ENCODE results near the gene SERPINA4.

Gene SERPINA4

GRCh38 chr14:94558842-94559241 lies 2.4 kb upstream of the SERPINA4 start:
- Histone ChIP-seq H2BK15ac (ENCODE audit: low read depth, poor library complexity, severe bottlenecking) (no peak overlapping the region), H3K4me3 (ENCODE audit: insufficient read depth in 1 of 2, low read depth in 1 of 2, low read length in 2 of 2) (no peak overlapping the region), H3K23ac (ENCODE audit: low read length in 2 of 2) (no peak overlapping the region), H3K4ac (ENCODE audit: low read depth in 1 of 2, low read length in 2 of 2) (no peak overlapping the region), H2AFZ (ENCODE audit: low read depth, low read length) (no peak overlapping the region), H2AK5ac (ENCODE audit: low read length, severe bottlenecking) (no peak overlapping the region), H3K9ac (ENCODE audit: low read length) (no peak overlapping the region), H2BK12ac (ENCODE audit: low read length in 2 of 2) (no peak overlapping the region), H3K79me1 (replicated peaks; ENCODE audit: low read length, poor library complexity, severe bottlenecking) (no peaks in the 10 kb centered on the region), H2BK5ac (ENCODE audit: low read depth, low read length, poor library complexity, severe bottlenecking) (no peak overlapping the region), H4K8ac (ENCODE audit: low read length) (no peak overlapping the region), H3K27me3 (ENCODE audit: control insufficient read depth in 1 of 2, insufficient read depth in 1 of 2, low read length in 2 of 2) (peaks cover 0 to 20% of the 10 kb centered on the region in 2 experiments), H3K36me3 (ENCODE audit: control insufficient read depth in 1 of 2, insufficient read depth in 2 of 2, low read depth in 1 of 2, low read length in 2 of 2) (no peaks in the 10 kb centered on the region), H3K4me2 (ENCODE audit: low read length, poor library complexity, severe bottlenecking) (no peak overlapping the region), H4K91ac (ENCODE audit: low read length) (no peak overlapping the region), H3K4me1 (ENCODE audit: control insufficient read depth, insufficient read depth, low read depth, low read length) (no peaks in the 10 kb centered on the region), H3K14ac (ENCODE audit: low read length in 2 of 2) (no peak overlapping the region), H3K9me3 (ENCODE audit: control insufficient read depth, low read length) (peaks cover 12% of the 10 kb centered on the region), H2BK120ac (ENCODE audit: low read depth, low read length) (no peak overlapping the region), H3K18ac (ENCODE audit: low read depth in 1 of 2, low read length in 2 of 2) (no peak overlapping the region), H3K27ac (ENCODE audit: low read length, poor library complexity, severe bottlenecking) (no peak overlapping the region)
- WGBS: 44% methylated on average over 2 of the region's 2 CpGs
- DNase-seq: no peak

- no peak overlapping the region for H3K4me2 ChIP-seq (ENCODE audit: low read length, poor library complexity, severe bottlenecking)
- H3K79me1 ChIP-seq (replicated peaks; ENCODE audit: low read length, poor library complexity, severe bottlenecking): no peaks in the 10 kb centered on the region
- no peak overlapping the region for H3K4ac ChIP-seq (ENCODE audit: low read depth in 1 of 2, low read length in 2 of 2)
- no peak overlapping the region for H3K4me3 ChIP-seq (ENCODE audit: insufficient read depth in 1 of 2, low read depth in 1 of 2, low read length in 2 of 2)
- no peak overlapping the region for H3K23ac ChIP-seq (ENCODE audit: low read length in 2 of 2)
- H3K9ac ChIP-seq (ENCODE audit: low read length): no peak overlapping the region
- H3K9me3 ChIP-seq (ENCODE audit: control insufficient read depth, low read length): peaks cover 7% of the 10 kb centered on the region
- H3K4me1 ChIP-seq (ENCODE audit: control insufficient read depth, insufficient read depth, low read depth, low read length): no peaks in the 10 kb centered on the region
- H3K18ac ChIP-seq (ENCODE audit: low read depth in 1 of 2, low read length in 2 of 2): no peak overlapping the region
- H3K14ac ChIP-seq (ENCODE audit: low read length in 2 of 2): no peak overlapping the region
- no peak overlapping the region for H3K27ac ChIP-seq (ENCODE audit: low read length, poor library complexity, severe bottlenecking)
- H2BK15ac ChIP-seq (ENCODE audit: low read depth, poor library complexity, severe bottlenecking): no peak overlapping the region
- H2BK5ac ChIP-seq (ENCODE audit: low read depth, low read length, poor library complexity, severe bottlenecking): no peak overlapping the region
- no peak overlapping the region for H2BK120ac ChIP-seq (ENCODE audit: low read depth, low read length)
- no peak overlapping the region for H2BK12ac ChIP-seq (ENCODE audit: low read length in 2 of 2)
- DNase-seq: no peak
- no peak overlapping the region for H2AFZ ChIP-seq (ENCODE audit: low read depth, low read length)
- no peaks in the 10 kb centered on the region for H3K36me3 ChIP-seq (ENCODE audit: control insufficient read depth in 1 of 2, insufficient read depth in 2 of 2, low read depth in 1 of 2, low read length in 2 of 2)
- H4K8ac ChIP-seq (ENCODE audit: low read length): no peak overlapping the region
- H3K27me3 ChIP-seq (ENCODE audit: control insufficient read depth in 1 of 2, insufficient read depth in 1 of 2, low read length in 2 of 2): peaks cover 0 to 20% of the 10 kb centered on the region in 2 experiments
- no peak overlapping the region for H4K91ac ChIP-seq (ENCODE audit: low read length)
- WGBS: 86% methylated on average over 9 of the region's 9 CpGs
- H2AK5ac ChIP-seq (ENCODE audit: low read length, severe bottlenecking): no peak overlapping the region
Observed at GRCh38 chr14:94559638-94560290, 1.5 kb upstream of the SERPINA4 start.

GRCh38 chr14:94560291-94560665 lies 964 bp upstream of the SERPINA4 start:
- H3K4ac ChIP-seq (ENCODE audit: low read depth in 1 of 2, low read length in 2 of 2): no peak overlapping the region
- no peak overlapping the region for H4K8ac ChIP-seq (ENCODE audit: low read length)

GRCh38 chr14:94561656-94562010 lies 391 bp downstream of the SERPINA4 start:
- Histone ChIP-seq H3K23ac (ENCODE audit: low read length in 2 of 2) (no peak overlapping the region), H2AFZ (ENCODE audit: low read depth, low read length) (no peak overlapping the region), H4K8ac (ENCODE audit: low read length) (no peak overlapping the region), H3K18ac (ENCODE audit: low read depth in 1 of 2, low read length in 2 of 2) (no peak overlapping the region), H3K14ac (ENCODE audit: low read length in 2 of 2) (no peak overlapping the region), H2BK120ac (ENCODE audit: low read depth, low read length) (no peak overlapping the region), H3K9ac (ENCODE audit: low read length) (no peak overlapping the region), H3K4me2 (ENCODE audit: low read length, poor library complexity, severe bottlenecking) (no peak overlapping the region), H3K79me1 (replicated peaks; ENCODE audit: low read length, poor library complexity, severe bottlenecking) (no peaks in the 10 kb centered on the region), H3K4me3 (ENCODE audit: insufficient read depth in 1 of 2, low read depth in 1 of 2, low read length in 2 of 2) (no peak overlapping the region), H2BK12ac (ENCODE audit: low read length in 2 of 2) (no peak overlapping the region), H3K27ac (ENCODE audit: low read length, poor library complexity, severe bottlenecking) (no peak overlapping the region), H2AK5ac (ENCODE audit: low read length, severe bottlenecking) (no peak overlapping the region), H2BK15ac (ENCODE audit: low read depth, poor library complexity, severe bottlenecking) (no peak overlapping the region), H3K27me3 (ENCODE audit: control insufficient read depth in 1 of 2, insufficient read depth in 1 of 2, low read length in 2 of 2) (peaks cover 0 to 20% of the 10 kb centered on the region in 2 experiments), H3K4ac (ENCODE audit: low read depth in 1 of 2, low read length in 2 of 2) (no peak overlapping the region), H4K91ac (ENCODE audit: low read length) (no peak overlapping the region), H2BK5ac (ENCODE audit: low read depth, low read length, poor library complexity, severe bottlenecking) (no peak overlapping the region), H3K9me3 (ENCODE audit: control insufficient read depth, low read length) (peaks cover 7% of the 10 kb centered on the region), H3K4me1 (ENCODE audit: control insufficient read depth, insufficient read depth, low read depth, low read length) (no peaks in the 10 kb centered on the region), H3K36me3 (ENCODE audit: control insufficient read depth in 1 of 2, insufficient read depth in 2 of 2, low read depth in 1 of 2, low read length in 2 of 2) (no peaks in the 10 kb centered on the region)
- DNase-seq: no peak
- 64% methylated on average over 5 of the region's 7 CpGs for WGBS

More at GRCh38 chr14:94560291-94560665, 964 bp upstream of the SERPINA4 start:
- no peak overlapping the region for H2BK12ac ChIP-seq (ENCODE audit: low read length in 2 of 2)
- no peak overlapping the region for H3K4me2 ChIP-seq (ENCODE audit: low read length, poor library complexity, severe bottlenecking)
- no peak overlapping the region for H3K18ac ChIP-seq (ENCODE audit: low read depth in 1 of 2, low read length in 2 of 2)
- no peak overlapping the region for H3K27ac ChIP-seq (ENCODE audit: low read length, poor library complexity, severe bottlenecking)
- no peak overlapping the region for H2BK15ac ChIP-seq (ENCODE audit: low read depth, poor library complexity, severe bottlenecking)
- H3K4me1 ChIP-seq (ENCODE audit: control insufficient read depth, insufficient read depth, low read depth, low read length): no peaks in the 10 kb centered on the region
- H2BK5ac ChIP-seq (ENCODE audit: low read depth, low read length, poor library complexity, severe bottlenecking): no peak overlapping the region
- H3K79me1 ChIP-seq (replicated peaks; ENCODE audit: low read length, poor library complexity, severe bottlenecking): no peaks in the 10 kb centered on the region
- H3K14ac ChIP-seq (ENCODE audit: low read length in 2 of 2): no peak overlapping the region
- no peak overlapping the region for H3K23ac ChIP-seq (ENCODE audit: low read length in 2 of 2)
- H3K36me3 ChIP-seq (ENCODE audit: control insufficient read depth in 1 of 2, insufficient read depth in 2 of 2, low read depth in 1 of 2, low read length in 2 of 2): no peaks in the 10 kb centered on the region
- no peak overlapping the region for H2AK5ac ChIP-seq (ENCODE audit: low read length, severe bottlenecking)
- H2AFZ ChIP-seq (ENCODE audit: low read depth, low read length): no peak overlapping the region
- H4K91ac ChIP-seq (ENCODE audit: low read length): no peak overlapping the region
- no peak for DNase-seq
- peaks cover 7% of the 10 kb centered on the region for H3K9me3 ChIP-seq (ENCODE audit: control insufficient read depth, low read length)
- H2BK120ac ChIP-seq (ENCODE audit: low read depth, low read length): no peak overlapping the region
- H3K27me3 ChIP-seq (ENCODE audit: control insufficient read depth in 1 of 2, insufficient read depth in 1 of 2, low read length in 2 of 2): peaks cover 0 to 20% of the 10 kb centered on the region in 2 experiments
- 59% methylated on average over 3 of the region's 3 CpGs for WGBS
- H3K9ac ChIP-seq (ENCODE audit: low read length): no peak overlapping the region
- H3K4me3 ChIP-seq (ENCODE audit: insufficient read depth in 1 of 2, low read depth in 1 of 2, low read length in 2 of 2): no peak overlapping the region

Data from mesenchymal stem cell (in vitro differentiated cells and primary cell).